GM18873 (cell line): Measurements from ENCODE around the gene LARP1.
"Not testable (repeated sequence)": the region's sequence is repeated elsewhere in the genome, so short reads cannot be mapped to it uniquely, and the experiment has no call there.

Experiments used
- ATAC-seq: cut with Tn5 transposase; IDR thresholded peaks from one replicate; pipeline ENCODE4 v1.9.1; 2021; ENCODE audit warnings: mild to moderate bottlenecking, moderate library complexity, moderate number of reproducible peaks; ENCODE audit not compliant: unreplicated experiment, low FRiP score

The LARP1 gene

GRCh38 chr5:154819546-154819945, 64.4 kb downstream of the LARP1 start:
- ATAC-seq: no peak

DNA sequence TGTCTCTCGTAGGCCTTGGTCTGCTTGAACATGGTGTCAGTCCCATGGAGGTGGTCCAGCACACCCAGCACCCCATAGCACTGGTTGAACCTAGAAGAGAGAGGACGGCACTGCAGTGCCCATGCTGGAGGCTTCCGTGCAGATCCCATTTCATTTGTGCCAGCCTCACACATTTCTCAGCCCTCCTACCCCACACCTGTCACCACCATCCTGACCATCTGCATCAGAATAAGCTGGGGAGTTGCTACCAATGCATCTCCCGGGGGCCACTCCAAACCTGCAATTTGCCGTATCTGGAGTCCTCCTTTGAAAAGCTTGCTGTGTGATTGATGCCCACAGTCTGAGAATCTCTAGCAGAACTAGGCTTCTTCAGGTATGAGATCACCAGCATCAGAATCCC, 65.2 kb downstream of the LARP1 start:
- ATAC-seq: no peak

- ATAC-seq: not testable (repeated sequence)
Measured at GRCh38 chr5:154822896-154823295, 67.7 kb downstream of the LARP1 start.

- no peak for ATAC-seq
Measured at GRCh38 chr5:154823605-154824004, 68.4 kb downstream of the LARP1 start.

- no peak for ATAC-seq
Measured at GRCh38 chr5:154824070-154824469, 68.9 kb downstream of the LARP1 start.

DNA sequence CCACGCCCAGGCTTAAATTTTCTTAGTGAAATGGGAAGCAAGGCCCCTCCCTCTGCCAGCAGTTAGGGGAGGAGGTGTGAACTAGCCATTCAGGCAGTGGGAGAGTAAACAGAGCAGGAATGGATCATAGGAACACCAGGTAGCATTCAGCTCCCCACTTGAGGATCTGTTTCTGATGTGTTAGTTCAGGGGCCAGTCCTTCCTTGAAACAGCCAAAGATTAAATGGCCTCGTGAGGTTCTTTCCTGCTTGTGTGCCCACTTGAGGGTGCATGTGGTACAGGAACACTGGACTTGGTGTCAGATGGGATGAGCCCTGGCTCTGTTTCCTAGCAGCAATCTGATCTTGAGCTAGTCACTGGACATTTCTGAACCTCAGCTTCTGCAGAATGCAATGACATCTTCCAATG, 74.0 kb downstream of the LARP1 start:
- no peak for ATAC-seq

- ATAC-seq: no peak
Measured at GRCh38 chr5:154829589-154830218, 74.5 kb downstream of the LARP1 start.

DNA sequence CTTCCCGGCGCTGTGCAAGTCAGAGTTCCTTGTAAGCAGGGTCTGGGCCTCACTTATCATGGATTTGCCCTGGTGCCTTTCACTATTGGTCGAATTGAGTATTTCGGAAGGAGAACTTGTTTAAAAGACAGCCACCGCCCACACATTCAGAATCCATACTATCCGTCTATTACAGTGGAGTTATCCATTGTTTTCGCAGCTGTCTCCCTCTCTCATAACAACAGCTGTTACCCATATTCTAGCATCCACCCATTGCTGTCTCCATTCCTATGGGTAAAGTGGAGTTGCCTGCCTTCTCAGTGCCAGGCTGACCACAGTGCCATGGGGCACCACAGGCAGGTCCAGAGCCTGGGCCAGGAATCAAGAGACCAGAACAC, 75.0 kb downstream of the LARP1 start:
- ATAC-seq: no peak

- ATAC-seq: no peak
Measured at GRCh38 chr5:154830596-154830995, 75.4 kb downstream of the LARP1 start.

DNA sequence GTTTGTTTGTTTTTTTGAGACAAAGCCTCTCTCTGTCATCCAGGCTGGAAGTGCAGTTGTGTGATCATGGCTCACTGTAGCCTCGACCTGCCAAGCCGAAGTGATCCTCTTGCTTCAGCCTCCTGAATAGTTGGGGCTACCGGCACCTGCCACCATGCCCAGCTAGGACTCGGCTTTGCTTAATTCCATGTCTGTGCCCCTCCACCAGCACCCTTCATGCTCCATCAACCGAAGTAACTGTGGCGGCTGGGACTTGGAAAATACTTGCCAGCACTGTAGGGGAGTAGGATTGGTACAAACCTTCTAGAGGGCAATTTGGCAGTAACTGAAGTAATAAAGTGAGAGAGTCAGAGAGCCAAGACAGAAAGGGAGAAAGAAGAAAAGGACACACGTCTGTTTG, 76.3 kb downstream of the LARP1 start:
- no peak for ATAC-seq

GRCh38 chr5:154832804-154833203, 77.6 kb downstream of the LARP1 start:
- not testable (repeated sequence) for ATAC-seq

GRCh38 chr5:154834053-154834452, 78.9 kb downstream of the LARP1 start:
- ATAC-seq: no peak

- not testable (repeated sequence) for ATAC-seq
Measured at GRCh38 chr5:154835701-154836052, 80.5 kb downstream of the LARP1 start.

DNA sequence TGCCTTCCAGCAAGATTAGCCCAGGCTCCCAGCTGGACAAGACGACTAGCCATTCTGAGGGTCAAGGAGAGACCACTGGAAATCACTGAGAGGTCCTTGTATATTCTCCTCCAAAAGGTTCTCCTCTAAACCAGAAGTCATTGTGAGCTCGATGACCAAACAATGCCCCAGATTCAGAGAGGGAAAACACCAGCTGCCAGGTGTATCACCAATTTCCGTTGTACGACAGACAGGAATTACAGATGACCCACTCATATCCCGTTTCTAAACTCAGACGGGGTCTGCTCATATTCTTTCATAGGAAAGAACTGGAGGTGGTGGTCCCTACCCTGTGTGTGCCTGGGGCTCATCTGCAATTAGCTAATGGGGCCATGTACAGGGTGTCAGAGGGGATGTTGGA, 81.0 kb downstream of the LARP1 start:
- no peak for ATAC-seq

DNA sequence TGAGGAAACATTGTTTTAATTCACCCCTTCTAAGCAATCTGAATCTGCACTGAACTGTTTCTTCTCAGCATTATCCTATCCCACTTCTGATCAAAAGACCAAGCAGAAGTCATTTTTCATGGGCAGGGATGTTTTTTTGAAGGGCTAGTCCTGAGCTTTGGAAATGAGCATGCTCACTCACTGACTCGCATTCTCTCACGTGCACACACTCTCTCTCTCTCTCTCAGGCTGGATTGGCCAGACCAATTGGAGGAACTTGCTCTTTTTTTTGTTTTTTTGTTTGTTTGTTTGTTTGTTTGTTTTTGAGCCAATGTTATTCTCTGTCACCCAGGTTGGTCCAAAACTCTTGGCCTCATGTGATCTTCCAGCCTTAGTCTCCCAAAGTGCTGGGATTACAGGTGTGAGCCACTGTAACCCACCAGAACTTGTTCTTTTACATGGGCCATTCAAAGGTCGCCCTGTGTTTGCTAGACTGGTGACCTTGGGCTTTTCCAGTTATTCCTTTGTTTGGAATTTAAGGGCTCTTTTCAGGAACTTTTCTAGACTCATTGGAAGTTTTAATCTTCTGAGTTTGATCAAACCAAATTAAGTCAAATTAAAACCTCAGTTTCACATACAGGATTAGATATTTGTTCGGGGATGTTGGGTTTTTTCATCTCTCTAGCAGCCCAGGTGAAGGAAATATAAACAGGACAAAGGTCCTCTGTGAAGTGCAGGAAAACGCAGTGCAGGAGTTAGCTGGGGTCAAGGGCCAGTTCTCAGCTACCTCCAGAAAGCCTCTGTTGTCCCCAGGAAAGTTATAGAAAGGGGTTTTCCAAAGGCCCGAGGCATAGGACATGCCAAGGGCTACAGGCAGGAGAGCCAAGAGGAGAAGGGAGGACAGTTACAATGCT, 82.1 kb downstream of the LARP1 start:
- no peak for ATAC-seq

GRCh38 chr5:154840435-154841272, 85.5 kb downstream of the LARP1 start:
- no peak for ATAC-seq

- no peak for ATAC-seq
Measured at GRCh38 chr5:154841273-154841661, 86.1 kb downstream of the LARP1 start.

GRCh38 chr5:154842689-154843530, 87.7 kb downstream of the LARP1 start:
- ATAC-seq: no peak

- no peak for ATAC-seq
Measured at GRCh38 chr5:154844809-154845208, 89.6 kb downstream of the LARP1 start.

DNA sequence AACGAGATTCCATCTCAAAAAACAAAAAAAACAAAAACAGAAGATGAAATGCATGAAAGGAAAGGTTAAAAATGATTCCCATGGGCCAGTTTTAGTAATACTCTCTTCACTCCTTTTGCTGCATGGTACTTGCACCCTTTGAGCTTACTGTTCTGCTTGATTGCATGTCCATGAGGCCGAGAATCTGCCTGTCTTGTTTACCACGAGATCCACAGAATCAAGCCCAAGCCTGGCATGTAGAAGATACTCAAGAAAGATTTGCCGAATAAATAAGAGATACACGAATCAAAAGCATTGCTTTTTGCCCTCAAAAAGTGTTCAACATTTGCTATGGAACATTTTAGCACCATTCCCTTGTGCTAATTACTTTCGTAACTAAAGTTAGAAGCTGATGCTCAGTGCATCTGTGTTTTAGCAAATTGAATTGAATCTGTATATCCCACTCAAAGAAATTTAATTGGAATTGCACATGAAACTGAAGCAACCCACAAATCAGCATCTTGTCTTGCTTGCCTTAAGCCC, 94.1 kb downstream of the LARP1 start:
- ATAC-seq: no peak
